Vagina (tissue), 2 donors: Measurements from ENCODE around the gene WDR91. TPM values are rescaled to one million over a fixed set of nuclear protein-coding genes. Genes with fewer than 3 reads are reported as not detected.
A peak's percentile ranks its signal among the peaks of the same experiment; 100 is the strongest.

Source experiments
- DNase-seq, 2 donors: peaks; one replicate each; pipeline ENCODE4 v3.0.0-alpha.2; 2017; ENCODE audit errors: extremely low spot score in 2 of 2
- H3K27ac ChIP-seq: fragments of 200-600 bp; sonication (generic); one replicate; pipeline ENCODE4 v1.5.1; 2019
- H3K27me3 ChIP-seq: fragments of 200-600 bp; sonication (generic); one replicate; pipeline ENCODE4 v1.5.1; 2019
- H3K36me3 ChIP-seq, 2 donors: fragments of 200-600 bp; sonication (generic); one replicate each; pipeline ENCODE4 v1.5.1; 2017 to 2019
- H3K4me1 ChIP-seq: fragments of 200-600 bp; sonication (generic); one replicate; pipeline ENCODE4 v1.5.1; 2019
- H3K4me3 ChIP-seq, 2 donors: fragments of 200-600 bp; sonication (generic); 1 replicate in 1 of 2; 2 replicates in 1 of 2; pipeline ENCODE4 v1.5.1; 2016 to 2019
- H3K9me3 ChIP-seq: fragments of 200-600 bp; sonication (generic); one replicate; pipeline ENCODE4 v1.5.1; 2019
- CTCF ChIP-seq, 3 experiments: fragments of 450-650 bp in 2 of 3; fragments of 200-600 bp in 1 of 3; sonication (generic) in 1 of 3; IDR thresholded peaks; one replicate each; pipeline ENCODE4 v1.5.1; 2017 to 2019; ENCODE audit warnings: antibody characterized with exemption in 3 of 3, mild to moderate bottlenecking in 2 of 3, moderate library complexity in 2 of 3
- POLR2A ChIP-seq, 2 donors: fragments of 450-650 bp; IDR thresholded peaks; one replicate each; pipeline ENCODE4 v1.6.1; 2017; ENCODE audit warnings: antibody characterized with exemption in 2 of 2, mild to moderate bottlenecking in 2 of 2, moderate library complexity in 2 of 2
- POLR2AphosphoS5 ChIP-seq, 2 donors: sonication (generic); formaldehyde crosslinking; IDR thresholded peaks; one replicate each; pipeline ENCODE4 v1.9.0; 2017; ENCODE audit warnings: antibody characterized with exemption in 2 of 2, mild to moderate bottlenecking in 2 of 2, low read depth in 1 of 2; ENCODE audit not compliant: insufficient read depth in 1 of 2
- intact Hi-C: fragments of 100-400 bp; cut with DNase I; formaldehyde crosslinking; loops from one replicate; pipeline ENCODE4 v1.15.1; 2023
- total RNA-seq: library from RNA; depleted of rRNA; stranded (reverse); fragments of >200 nt; gene quantifications from one replicate; pipeline ENCODE4 v1.2.3, GENCODE V29; 2016

WDR91 gene
- total RNA-seq, 1 donor from 2014 or later: 31.2 TPM

- intact Hi-C loops: no loop called here
Measured at GRCh38 chr7:135192914-135193536, 18.3 kb downstream of the WDR91 start.

GRCh38 chr7:135190703-135191102 is 20.6 kb downstream of the WDR91 start:
- no peaks in the 10 kb centered on the region for H3K27me3 ChIP-seq
- H3K27ac ChIP-seq: no peak overlapping the region
- no peaks in the 10 kb centered on the region for H3K4me1 ChIP-seq
- no peak overlapping the region for H3K4me3 ChIP-seq
- no peak for DNase-seq
- H3K9me3 ChIP-seq: no peaks in the 10 kb centered on the region
- no peak for TF ChIP-seq POLR2A (IDR thresholded peaks at IDR 0.05)
- no peak for TF ChIP-seq POLR2AphosphoS5 (IDR thresholded peaks at IDR 0.05; ENCODE audit: insufficient read depth in 1 of 2, low read depth in 1 of 2)
- TF ChIP-seq CTCF (IDR thresholded peaks at IDR 0.05): no peak
- peaks cover 6 to 77% of the 10 kb centered on the region in 2 donors for H3K36me3 ChIP-seq
- intact Hi-C loops: no loop called here

More at GRCh38 chr7:135192914-135193536, 18.3 kb downstream of the WDR91 start:
- Histone ChIP-seq H3K36me3 (peaks cover 3 to 82% of the 10 kb centered on the region in 2 donors), H3K27me3 (no peaks in the 10 kb centered on the region), H3K4me3 (no peak overlapping the region), H3K9me3 (no peaks in the 10 kb centered on the region), H3K4me1 (no peaks in the 10 kb centered on the region), H3K27ac (no peak overlapping the region)
- peak in 1 of 2 donors; percentile 67 for DNase-seq
- TF ChIP-seq CTCF (IDR thresholded peaks at IDR 0.05) (no peak), POLR2A (IDR thresholded peaks at IDR 0.05) (no peak), POLR2AphosphoS5 (IDR thresholded peaks at IDR 0.05; ENCODE audit: insufficient read depth in 1 of 2, low read depth in 1 of 2) (no peak)

- H3K4me1 ChIP-seq: no peaks in the 10 kb centered on the region
- H3K27ac ChIP-seq: no peak overlapping the region
- no peak overlapping the region for H3K4me3 ChIP-seq
- peak in 1 of 2 donors; percentile 20 for DNase-seq
- TF ChIP-seq POLR2AphosphoS5 (IDR thresholded peaks at IDR 0.05; ENCODE audit: insufficient read depth in 1 of 2, low read depth in 1 of 2): no peak
- no peak for TF ChIP-seq POLR2A (IDR thresholded peaks at IDR 0.05)
- TF ChIP-seq CTCF (IDR thresholded peaks at IDR 0.05): no peak
- H3K27me3 ChIP-seq: no peaks in the 10 kb centered on the region
- H3K9me3 ChIP-seq: no peaks in the 10 kb centered on the region
- intact Hi-C loops: no loop called here
- peaks cover 11 to 80% of the 10 kb centered on the region in 2 donors for H3K36me3 ChIP-seq
Measured at GRCh38 chr7:135189961-135190360, 21.4 kb downstream of the WDR91 start.

GRCh38 chr7:135189221-135189662 is 22.1 kb downstream of the WDR91 start:
- peaks cover 12 to 80% of the 10 kb centered on the region in 2 donors for H3K36me3 ChIP-seq
- TF ChIP-seq POLR2A (IDR thresholded peaks at IDR 0.05): no peak
- H3K9me3 ChIP-seq: no peaks in the 10 kb centered on the region
- intact Hi-C loops: no loop called here
- no peaks in the 10 kb centered on the region for H3K4me1 ChIP-seq
- no peaks in the 10 kb centered on the region for H3K27me3 ChIP-seq
- DNase-seq: peak in 1 of 2 donors; percentile 54
- no peak overlapping the region for H3K27ac ChIP-seq
- no peak overlapping the region for H3K4me3 ChIP-seq

GRCh38 chr7:135188298-135188984 is 22.9 kb downstream of the WDR91 start:
- no peak overlapping the region for H3K27ac ChIP-seq
- H3K4me3 ChIP-seq: no peak overlapping the region
- TF ChIP-seq CTCF (IDR thresholded peaks at IDR 0.05) (no peak), POLR2A (IDR thresholded peaks at IDR 0.05) (no peak), POLR2AphosphoS5 (IDR thresholded peaks at IDR 0.05; ENCODE audit: insufficient read depth in 1 of 2, low read depth in 1 of 2) (no peak)
- H3K4me1 ChIP-seq: no peaks in the 10 kb centered on the region
- peak in 1 of 2 donors; percentile 78 for DNase-seq
- intact Hi-C loops: no loop called here
- H3K36me3 ChIP-seq: peaks cover 19 to 79% of the 10 kb centered on the region in 2 donors
- no peaks in the 10 kb centered on the region for H3K27me3 ChIP-seq
- H3K9me3 ChIP-seq: no peaks in the 10 kb centered on the region
